ENCODE measurements around the gene KIAA0586. TPM values are rescaled to one million over a fixed set of nuclear protein-coding genes. Genes with fewer than 3 reads are reported as not detected.
A peak's percentile ranks its signal among the peaks of the same experiment; 100 is the strongest.

KIAA0586 gene
- total and polyA plus RNA-seq, 2 of the 13 experiments (the other 11 are each of a cell fraction or from before 2014, with no cell fraction given) = 12.6 to 25.2 TPM

DNA sequence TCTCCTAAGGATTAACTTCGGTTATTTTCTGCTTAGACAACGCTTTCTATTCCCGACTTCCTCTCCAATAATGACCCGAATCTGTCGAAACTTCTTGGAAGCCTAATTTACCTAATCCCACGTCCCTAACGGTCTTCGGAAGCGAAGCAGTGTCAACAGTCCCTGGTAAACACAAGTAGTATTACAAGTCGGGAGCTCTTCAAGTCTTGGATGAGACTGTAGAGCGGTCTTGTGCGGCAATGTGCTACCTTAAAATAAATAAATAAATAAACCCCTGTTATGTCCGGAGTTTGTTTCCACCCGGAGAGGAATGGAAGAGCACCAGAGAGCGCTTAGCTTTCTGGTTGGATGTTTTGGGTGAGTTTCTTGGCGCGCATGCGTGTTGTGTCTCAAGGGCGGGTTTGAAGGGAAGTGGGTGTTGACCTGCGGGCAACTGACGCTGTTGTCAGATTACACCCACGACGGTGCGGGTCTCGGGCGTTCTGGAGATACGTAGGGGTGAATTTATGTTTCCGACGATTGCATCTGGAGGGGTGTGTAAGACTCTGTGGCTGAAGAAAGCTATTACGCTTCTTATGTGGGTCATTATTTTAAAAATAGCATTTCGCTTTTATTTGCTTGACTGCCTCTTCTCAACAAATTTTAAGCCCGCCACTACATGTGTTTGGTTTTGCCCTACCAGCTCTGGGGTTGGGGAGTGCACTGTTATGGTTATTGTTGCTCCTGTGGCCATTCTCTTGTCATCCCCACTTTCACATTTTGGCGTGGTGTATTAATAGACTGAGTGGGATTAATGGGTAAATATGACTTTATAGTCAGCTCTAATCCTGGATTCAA, at the start of gene KIAA0586, which contains the start of gene TIMM9 (continued):
- peak; percentile 79; the same call in 1 of the 2 replicates for TF ChIP-seq FOXP1 (IDR thresholded peaks at IDR 0.05)
- peak; percentile 65 for TF ChIP-seq FOXP1 (CRISPR knock-in tag; IDR thresholded peaks at IDR 0.05)
- TF ChIP-seq ADNP (CRISPR knock-in tag; IDR thresholded peaks at IDR 0.05) = peak; percentile 79; the same call in 1 of the 2 replicates
- peak; percentile 91 for TF ChIP-seq SP140L (CRISPR knock-in tag; IDR thresholded peaks at IDR 0.05; ENCODE audit: borderline replicate concordance)
- TF ChIP-seq RFXAP (CRISPR knock-in tag; IDR thresholded peaks at IDR 0.05; ENCODE audit: borderline replicate concordance) = peak; percentile 45; the same call in 1 of the 2 replicates
- TF ChIP-seq PITX1 (CRISPR knock-in tag; IDR thresholded peaks at IDR 0.05) = peak; percentile 13; the same call in 1 of the 2 replicates
- peak; percentile 72 for TF ChIP-seq SAP130 (CRISPR knock-in tag; IDR thresholded peaks at IDR 0.05; ENCODE audit: low read depth)
- TF ChIP-seq MIXL1 (CRISPR knock-in tag; IDR thresholded peaks at IDR 0.05) = peak; percentile 76; the same call in 1 of the 2 replicates
- TF ChIP-seq FOXJ3 (CRISPR knock-in tag; IDR thresholded peaks at IDR 0.05; ENCODE audit: borderline replicate concordance) = no peak; the same call in 1 of the 2 replicates
- TF ChIP-seq ZFP36 (IDR thresholded peaks at IDR 0.05; ENCODE audit: borderline replicate concordance, low read depth, low read length, partially characterized antibody) = no peak
- TF ChIP-seq ZNF17 (CRISPR knock-in tag; IDR thresholded peaks at IDR 0.05) = no peak
- TF ChIP-seq SP4 (CRISPR knock-in tag; IDR thresholded peaks at IDR 0.05) = peak; percentile 69
- peak; percentile 69; the same call in 1 of the 2 replicates for TF ChIP-seq FLYWCH1 (CRISPR knock-in tag; IDR thresholded peaks at IDR 0.05)
- no peak for TF ChIP-seq RNF2 (conservative IDR thresholded peaks at IDR 0.05; ENCODE audit: low read depth)
- TF ChIP-seq ZBTB8A (CRISPR knock-in tag; IDR thresholded peaks at IDR 0.05; ENCODE audit: borderline replicate concordance, low read depth) = no peak
- TF ChIP-seq HNRNPK (IDR thresholded peaks at IDR 0.05; ENCODE audit: low read depth, low read length, poor library complexity, severe bottlenecking) = no peak
- TF ChIP-seq GABPA (IDR thresholded peaks at IDR 0.05; ENCODE audit: low read depth, low read length) = peak; percentile 20; the same call in 1 of the 2 replicates
- peak; percentile 85 for TF ChIP-seq GABPA (CRISPR knock-in tag; IDR thresholded peaks at IDR 0.05; ENCODE audit: low read depth)
- TF ChIP-seq, protein P1, sequence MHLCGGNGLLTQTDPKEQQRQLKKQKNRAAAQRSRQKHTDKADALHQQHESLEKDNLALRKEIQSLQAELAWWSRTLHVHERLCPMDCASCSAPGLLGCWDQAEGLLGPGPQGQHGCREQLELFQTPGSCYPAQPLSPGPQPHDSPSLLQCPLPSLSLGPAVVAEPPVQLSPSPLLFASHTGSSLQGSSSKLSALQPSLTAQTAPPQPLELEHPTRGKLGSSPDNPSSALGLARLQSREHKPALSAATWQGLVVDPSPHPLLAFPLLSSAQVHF (CRISPR knock-in tag; IDR thresholded peaks at IDR 0.05) = no peak
- TF ChIP-seq, protein P2, sequence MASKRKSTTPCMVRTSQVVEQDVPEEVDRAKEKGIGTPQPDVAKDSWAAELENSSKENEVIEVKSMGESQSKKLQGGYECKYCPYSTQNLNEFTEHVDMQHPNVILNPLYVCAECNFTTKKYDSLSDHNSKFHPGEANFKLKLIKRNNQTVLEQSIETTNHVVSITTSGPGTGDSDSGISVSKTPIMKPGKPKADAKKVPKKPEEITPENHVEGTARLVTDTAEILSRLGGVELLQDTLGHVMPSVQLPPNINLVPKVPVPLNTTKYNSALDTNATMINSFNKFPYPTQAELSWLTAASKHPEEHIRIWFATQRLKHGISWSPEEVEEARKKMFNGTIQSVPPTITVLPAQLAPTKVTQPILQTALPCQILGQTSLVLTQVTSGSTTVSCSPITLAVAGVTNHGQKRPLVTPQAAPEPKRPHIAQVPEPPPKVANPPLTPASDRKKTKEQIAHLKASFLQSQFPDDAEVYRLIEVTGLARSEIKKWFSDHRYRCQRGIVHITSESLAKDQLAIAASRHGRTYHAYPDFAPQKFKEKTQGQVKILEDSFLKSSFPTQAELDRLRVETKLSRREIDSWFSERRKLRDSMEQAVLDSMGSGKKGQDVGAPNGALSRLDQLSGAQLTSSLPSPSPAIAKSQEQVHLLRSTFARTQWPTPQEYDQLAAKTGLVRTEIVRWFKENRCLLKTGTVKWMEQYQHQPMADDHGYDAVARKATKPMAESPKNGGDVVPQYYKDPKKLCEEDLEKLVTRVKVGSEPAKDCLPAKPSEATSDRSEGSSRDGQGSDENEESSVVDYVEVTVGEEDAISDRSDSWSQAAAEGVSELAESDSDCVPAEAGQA (IDR thresholded peaks at IDR 0.05; ENCODE audit: low read depth) = peak; percentile 18; the same call in 1 of the 2 replicates
- TF ChIP-seq, protein P2 (CRISPR knock-in tag; IDR thresholded peaks at IDR 0.05; ENCODE audit: borderline replicate concordance) = no peak; the same call in 1 of the 2 replicates
- TF ChIP-seq KDM5A (IDR thresholded peaks at IDR 0.05; ENCODE audit: borderline replicate concordance, low read length) = peak; percentile 98
- no peak for TF ChIP-seq ZSCAN22 (CRISPR knock-in tag; IDR thresholded peaks at IDR 0.05)
- no peak for TF ChIP-seq ZFYVE20 (CRISPR knock-in tag; IDR thresholded peaks at IDR 0.05; ENCODE audit: borderline replicate concordance, low read depth)
- TF ChIP-seq FOXA3 (CRISPR knock-in tag; IDR thresholded peaks at IDR 0.05) = peak; percentile 58
- peak; percentile 22; the same call in 1 of the 2 replicates for TF ChIP-seq ZNF331 (CRISPR knock-in tag; IDR thresholded peaks at IDR 0.05)

Measured in HepG2 (cell line).